Activated T-cell treated with anti-CD3 and anti-CD28 coated beads, Interleukin-2, amount 50 U/mL, for 72 hours (primary cell): ENCODE data around the gene NEGR1. TPM values are rescaled to one million over a fixed set of nuclear protein-coding genes. Genes with fewer than 3 reads are reported as not detected.

Experiments used
- ATAC-seq, 2 donors: fragments of 150-1000 bp; cut with Tn5 transposase; replicated peaks in 1 of 2; 2 replicates each; pipeline ENCODE4 v1.10.0; 2021; ENCODE audit warnings: moderate library complexity in 2 of 2, mild to moderate bottlenecking in 1 of 2
- DNase-seq, 2 donors: peaks; one replicate each; pipeline ENCODE4 v3.0.0; 2021 to 2022; ENCODE audit warnings: mixed read lengths in 1 of 2
- H3K27ac Mint-ChIP-seq: one replicate; pipeline ENCODE4 v1.8.0; 2022; ENCODE audit warnings: mild to moderate bottlenecking, moderate library complexity, mixed read lengths
- H3K27me3 Mint-ChIP-seq: one replicate; pipeline ENCODE4 v1.8.0; 2022; ENCODE audit warnings: low read depth, mixed read lengths
- H3K36me3 Mint-ChIP-seq, 2 donors: one replicate each; pipeline ENCODE4 v1.8.0; 2022; ENCODE audit warnings: mixed read lengths in 2 of 2, mild to moderate bottlenecking in 1 of 2; ENCODE audit not compliant: insufficient read depth in 2 of 2
- H3K4me1 Mint-ChIP-seq: one replicate; pipeline ENCODE4 v1.8.0; 2022; ENCODE audit warnings: low read depth, mixed read lengths
- H3K4me3 Mint-ChIP-seq, 2 donors: one replicate each; pipeline ENCODE4 v1.8.0; 2022; ENCODE audit warnings: mild to moderate bottlenecking in 2 of 2, mixed read lengths in 2 of 2, moderate library complexity in 2 of 2
- H3K9me3 Mint-ChIP-seq, 2 donors: one replicate each; pipeline ENCODE4 v1.8.0; 2022; ENCODE audit warnings: mixed read lengths in 2 of 2
- total RNA-seq, 2 donors: library from RNA; stranded (reverse); gene quantifications; one replicate each; pipeline ENCODE4 v1.2.3, GENCODE V29; 2022

Gene NEGR1
- total RNA-seq, 2 donors from 2014 or later: 0.24 TPM; not detected in 1

DNA sequence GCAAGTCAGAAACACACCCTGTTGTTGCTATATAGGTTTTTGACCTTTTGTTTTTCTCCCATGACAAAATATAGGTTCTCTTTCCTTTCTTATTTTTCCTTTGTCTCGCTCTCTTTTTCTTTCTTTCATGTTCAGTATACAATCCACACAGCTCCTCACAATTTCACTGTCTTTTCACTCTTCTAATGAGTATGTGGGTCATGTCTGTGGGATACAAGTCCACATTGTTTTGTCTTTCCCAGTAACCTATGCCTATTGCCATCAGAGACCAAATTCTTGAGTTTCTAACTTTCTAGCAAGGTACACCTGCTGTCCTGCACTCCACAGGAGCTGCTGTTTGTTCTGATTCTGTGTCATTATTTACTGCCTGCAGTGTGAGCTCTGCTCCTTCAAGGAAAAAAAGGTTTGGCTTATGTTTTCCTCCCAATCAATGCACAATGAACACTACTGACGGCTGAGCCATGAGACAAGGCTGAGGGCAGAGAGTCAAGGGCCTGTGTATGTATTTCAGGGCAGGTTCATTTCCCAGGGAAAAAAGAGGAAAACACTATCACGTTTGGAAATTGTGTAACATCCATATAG is 453.8 kb downstream of the NEGR1 start:
- H3K4me3 Mint-ChIP-seq: no peak overlapping the region
- no peaks in the 10 kb centered on the region for H3K36me3 Mint-ChIP-seq
- H3K27me3 Mint-ChIP-seq: no peaks in the 10 kb centered on the region
- no peaks in the 10 kb centered on the region for H3K4me1 Mint-ChIP-seq
- peaks cover 0 to 11% of the 10 kb centered on the region in 2 donors for H3K9me3 Mint-ChIP-seq
- DNase-seq (no peak), ATAC-seq (no peak)
- H3K27ac Mint-ChIP-seq: no peak overlapping the region

DNA sequence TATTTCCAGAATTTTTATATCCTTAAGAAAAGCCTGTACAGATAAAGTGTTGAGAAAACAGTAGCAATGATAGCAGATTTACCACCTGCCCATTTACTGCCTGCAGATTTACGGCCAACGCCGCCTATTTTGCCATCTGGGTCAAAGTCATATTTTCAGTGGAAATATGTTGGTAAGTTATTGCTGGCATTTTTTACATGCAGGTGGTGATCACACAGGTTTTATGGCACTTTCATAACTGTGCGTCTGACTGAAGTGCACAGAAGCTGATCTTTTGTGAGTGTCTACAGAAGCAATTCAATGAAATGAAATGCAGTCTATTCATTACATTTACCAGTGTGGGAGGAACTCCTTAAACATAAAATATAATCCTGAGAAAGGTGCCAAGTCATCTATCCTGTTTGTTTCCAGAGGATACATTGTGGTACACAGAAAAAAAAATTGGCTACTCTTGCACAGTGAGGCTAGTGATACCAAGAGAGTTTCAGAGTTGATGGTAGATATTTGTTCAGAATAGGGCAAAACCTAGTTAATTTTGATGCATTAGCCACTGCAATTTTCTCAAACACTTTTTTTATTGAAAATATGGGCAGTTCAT is 458.5 kb downstream of the NEGR1 start:
- no peak overlapping the region for H3K4me3 Mint-ChIP-seq
- no peaks in the 10 kb centered on the region for H3K4me1 Mint-ChIP-seq
- no peak overlapping the region for H3K27ac Mint-ChIP-seq
- H3K36me3 Mint-ChIP-seq: no peaks in the 10 kb centered on the region
- no peaks in the 10 kb centered on the region for H3K27me3 Mint-ChIP-seq
- peaks cover 2 to 7% of the 10 kb centered on the region in 2 donors for H3K9me3 Mint-ChIP-seq
- no peak for ATAC-seq
- DNase-seq: no peak

DNA sequence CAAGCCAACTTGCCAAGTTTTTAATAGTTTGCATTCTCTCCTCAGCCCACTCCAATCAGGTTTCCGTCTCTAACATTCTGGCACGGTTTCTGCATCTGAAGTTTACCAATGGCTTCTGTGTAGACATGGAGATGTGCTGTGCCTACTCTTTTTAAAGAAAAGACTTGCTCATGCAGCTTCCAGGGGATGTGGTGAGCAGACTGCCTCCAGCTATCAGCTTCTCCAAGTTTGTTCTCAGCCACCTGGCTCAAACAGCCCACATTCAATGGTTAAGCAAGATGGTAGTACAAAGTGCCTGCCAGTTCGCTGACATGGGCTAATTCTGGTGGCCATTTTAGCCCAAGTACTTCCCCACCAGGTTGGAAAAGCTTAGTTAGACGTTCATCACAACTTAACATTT is 465.3 kb downstream of the NEGR1 start:
- no peak overlapping the region for H3K4me3 Mint-ChIP-seq
- no peaks in the 10 kb centered on the region for H3K4me1 Mint-ChIP-seq
- ATAC-seq: no peak
- H3K27me3 Mint-ChIP-seq: no peaks in the 10 kb centered on the region
- no peak overlapping the region for H3K27ac Mint-ChIP-seq
- DNase-seq: no peak
- peaks cover 5 to 10% of the 10 kb centered on the region in 2 donors for H3K9me3 Mint-ChIP-seq
- peaks cover 0 to 2% of the 10 kb centered on the region in 2 donors for H3K36me3 Mint-ChIP-seq

DNA sequence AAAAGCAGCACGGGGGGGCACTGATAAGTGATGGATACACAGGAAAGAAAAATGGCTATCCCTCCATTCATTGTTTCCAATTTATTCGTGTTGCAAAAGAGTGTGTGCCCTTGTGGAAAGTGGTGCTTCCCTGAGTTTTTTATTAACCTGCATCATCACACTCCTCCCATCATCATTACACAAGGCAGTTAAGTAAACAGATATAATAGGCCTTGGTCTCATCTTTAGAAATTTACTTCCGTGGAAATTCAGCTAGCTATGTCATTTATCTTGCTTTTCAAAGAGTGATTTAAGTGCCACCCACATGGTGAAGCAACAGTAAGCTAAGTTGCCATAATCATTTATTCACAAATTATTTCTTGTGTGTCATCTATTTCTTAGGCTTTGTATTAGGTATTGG is 473.3 kb downstream of the NEGR1 start:
- ATAC-seq: no peak
- H3K27me3 Mint-ChIP-seq: no peaks in the 10 kb centered on the region
- no peak overlapping the region for H3K27ac Mint-ChIP-seq

GRCh38 chr1:71804140-71804539 is 478.2 kb downstream of the NEGR1 start:
- Mint-ChIP-seq H3K4me1 (no peaks in the 10 kb centered on the region), H3K4me3 (no peak overlapping the region)

More for the DNA sequence above, 473.3 kb downstream of the NEGR1 start:
- Mint-ChIP-seq H3K4me3 (no peak overlapping the region), H3K36me3 (no peaks in the 10 kb centered on the region), H3K9me3 (peaks cover 0 to 6% of the 10 kb centered on the region in 2 donors), H3K4me1 (no peaks in the 10 kb centered on the region)
- no peak for DNase-seq

DNA sequence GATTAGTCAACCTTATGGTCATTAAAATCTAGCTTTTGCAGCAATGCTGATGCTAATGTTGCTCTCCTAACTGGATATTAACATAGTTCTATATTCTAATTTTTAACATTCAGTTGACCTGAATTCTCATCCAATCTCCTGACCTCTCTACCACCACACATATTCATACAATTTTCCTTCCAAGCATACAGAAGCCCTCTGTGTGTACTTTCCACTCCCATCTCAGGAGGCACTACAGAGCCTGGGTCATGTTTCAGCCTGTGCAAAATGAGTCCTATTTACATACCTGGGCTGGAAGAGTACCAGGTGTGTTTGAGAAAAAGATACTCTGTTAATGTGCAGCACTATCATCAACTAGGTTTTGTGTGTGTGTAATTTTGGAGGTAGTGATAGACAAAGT is 486.3 kb downstream of the NEGR1 start:
- H3K4me1 Mint-ChIP-seq: no peaks in the 10 kb centered on the region
- H3K27ac Mint-ChIP-seq: no peak overlapping the region
- no peaks in the 10 kb centered on the region for H3K27me3 Mint-ChIP-seq
- no peaks in the 10 kb centered on the region for H3K36me3 Mint-ChIP-seq
- H3K9me3 Mint-ChIP-seq: peaks cover 0 to 1% of the 10 kb centered on the region in 2 donors
- DNase-seq (no peak), ATAC-seq (no peak)
- no peak overlapping the region for H3K4me3 Mint-ChIP-seq

More at GRCh38 chr1:71804140-71804539, 478.2 kb downstream of the NEGR1 start:
- no peak for ATAC-seq
- H3K36me3 Mint-ChIP-seq: no peaks in the 10 kb centered on the region
- no peak overlapping the region for H3K27ac Mint-ChIP-seq
- H3K27me3 Mint-ChIP-seq: no peaks in the 10 kb centered on the region
- peaks cover 1 to 6% of the 10 kb centered on the region in 2 donors for H3K9me3 Mint-ChIP-seq
- DNase-seq: no peak

- Mint-ChIP-seq H3K4me3 (no peak overlapping the region), H3K27me3 (no peaks in the 10 kb centered on the region), H3K36me3 (no peaks in the 10 kb centered on the region), H3K27ac (no peak overlapping the region), H3K4me1 (no peaks in the 10 kb centered on the region), H3K9me3 (no peaks in the 10 kb centered on the region)
- no peak for DNase-seq
- ATAC-seq: no peak
Measured at GRCh38 chr1:71792264-71792663, 490.1 kb downstream of the NEGR1 start.

DNA sequence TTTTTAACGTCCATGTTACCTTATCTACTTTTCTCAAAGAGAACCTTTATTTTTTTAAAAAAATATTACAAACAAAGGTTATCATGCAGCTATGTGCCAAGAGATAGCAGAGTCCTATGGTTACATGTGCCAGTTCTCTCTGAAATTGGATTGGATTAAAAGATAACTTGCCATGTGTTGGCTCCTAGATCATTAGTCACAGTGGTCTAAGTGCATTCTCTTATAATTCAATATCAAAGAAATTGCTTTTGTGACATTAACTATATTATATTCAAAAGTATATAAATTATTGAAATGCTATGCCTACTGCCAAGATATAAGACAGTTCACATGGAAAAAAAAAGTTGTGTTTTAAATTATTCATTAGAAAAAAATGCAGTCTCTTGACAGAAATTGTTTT is 494.2 kb downstream of the NEGR1 start:
- DNase-seq (no peak), ATAC-seq (no peak)
- Mint-ChIP-seq H3K4me1 (no peaks in the 10 kb centered on the region), H3K27ac (no peak overlapping the region), H3K36me3 (no peaks in the 10 kb centered on the region), H3K4me3 (no peak overlapping the region), H3K9me3 (no peaks in the 10 kb centered on the region), H3K27me3 (no peaks in the 10 kb centered on the region)

GRCh38 chr1:71787699-71788098 is 494.6 kb downstream of the NEGR1 start:
- H3K36me3 Mint-ChIP-seq: no peaks in the 10 kb centered on the region

DNA sequence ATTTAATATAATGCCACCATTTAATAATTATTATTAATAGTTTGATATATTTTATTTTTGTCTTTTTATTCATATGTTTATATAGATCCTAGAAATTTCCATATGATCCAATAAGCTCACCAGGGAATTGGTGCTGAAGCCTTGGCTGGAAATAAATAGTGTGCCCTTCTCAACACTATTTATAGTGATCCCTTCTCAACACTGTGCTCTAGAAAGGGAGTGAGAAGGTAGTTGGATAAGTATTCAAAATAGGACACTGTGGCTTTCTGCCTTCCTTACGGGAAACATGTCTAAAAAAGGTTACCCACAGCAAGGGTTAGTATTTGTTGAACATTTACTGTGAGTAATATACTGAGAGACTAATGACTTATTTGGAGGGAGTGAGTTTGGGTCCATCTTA is 496.1 kb downstream of the NEGR1 start:
- Mint-ChIP-seq H3K27me3 (no peaks in the 10 kb centered on the region), H3K4me3 (no peak overlapping the region), H3K4me1 (no peaks in the 10 kb centered on the region), H3K36me3 (no peaks in the 10 kb centered on the region), H3K9me3 (no peaks in the 10 kb centered on the region), H3K27ac (no peak overlapping the region)
- ATAC-seq: no peak
- DNase-seq: no peak

More at GRCh38 chr1:71787699-71788098, 494.6 kb downstream of the NEGR1 start:
- no peak for ATAC-seq
- H3K27ac Mint-ChIP-seq: no peak overlapping the region
- no peaks in the 10 kb centered on the region for H3K27me3 Mint-ChIP-seq
- H3K4me3 Mint-ChIP-seq: no peak overlapping the region
- no peaks in the 10 kb centered on the region for H3K9me3 Mint-ChIP-seq
- DNase-seq: no peak
- no peaks in the 10 kb centered on the region for H3K4me1 Mint-ChIP-seq

DNA sequence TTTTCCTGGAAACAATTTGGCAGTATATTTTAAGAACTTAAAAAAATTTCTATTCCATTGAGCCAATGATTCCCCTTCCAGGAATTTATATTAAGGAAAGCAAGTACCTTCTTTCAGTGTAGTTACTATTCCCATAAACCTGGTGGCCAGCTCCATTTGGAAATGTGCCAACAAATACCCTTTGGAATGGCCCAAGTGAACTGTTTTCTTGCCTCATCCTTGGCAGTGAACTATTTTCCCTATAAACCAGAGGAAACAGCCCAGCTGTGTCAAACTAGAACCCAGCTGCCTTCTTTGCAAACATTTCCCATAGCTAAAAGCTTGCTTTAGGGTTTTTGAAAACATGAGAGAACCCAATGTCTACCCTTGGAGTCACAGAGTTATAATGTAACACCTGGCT is 496.9 kb downstream of the NEGR1 start:
- DNase-seq (no peak), ATAC-seq (no peak)
- Mint-ChIP-seq H3K36me3 (no peaks in the 10 kb centered on the region), H3K4me1 (no peaks in the 10 kb centered on the region), H3K27ac (no peak overlapping the region), H3K9me3 (no peaks in the 10 kb centered on the region), H3K27me3 (no peaks in the 10 kb centered on the region), H3K4me3 (no peak overlapping the region)

- Mint-ChIP-seq H3K4me1 (no peaks in the 10 kb centered on the region), H3K36me3 (no peaks in the 10 kb centered on the region), H3K9me3 (no peaks in the 10 kb centered on the region), H3K27me3 (no peaks in the 10 kb centered on the region), H3K4me3 (no peak overlapping the region), H3K27ac (no peak overlapping the region)
- DNase-seq (no peak), ATAC-seq (no peak)
Measured at GRCh38 chr1:71785000-71785399, 497.3 kb downstream of the NEGR1 start.

GRCh38 chr1:71784241-71784640 is 498.1 kb downstream of the NEGR1 start:
- Mint-ChIP-seq H3K9me3 (no peaks in the 10 kb centered on the region), H3K27me3 (no peaks in the 10 kb centered on the region)

DNA sequence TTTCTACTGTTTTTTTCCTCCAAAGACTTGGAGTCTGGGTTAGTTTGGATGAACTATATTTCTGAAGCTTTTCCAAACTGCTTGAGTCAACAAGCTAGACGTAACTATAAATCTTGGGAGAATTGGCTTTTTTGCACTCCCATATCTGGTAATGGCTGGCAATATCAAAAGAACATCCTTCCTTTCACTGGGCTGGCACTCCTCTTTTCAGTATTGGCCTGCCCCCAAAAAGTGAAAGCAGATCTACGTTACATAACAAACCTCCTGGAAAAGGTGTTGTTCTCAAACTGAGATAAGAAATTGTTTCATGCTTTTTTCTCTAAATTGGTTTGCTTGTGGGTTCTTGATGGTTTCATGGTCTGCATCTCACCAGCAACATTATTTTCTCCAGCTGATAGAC is 499.3 kb downstream of the NEGR1 start:
- H3K36me3 Mint-ChIP-seq: no peaks in the 10 kb centered on the region
- H3K9me3 Mint-ChIP-seq: no peaks in the 10 kb centered on the region
- DNase-seq: no peak
- H3K4me1 Mint-ChIP-seq: no peaks in the 10 kb centered on the region
- no peak for ATAC-seq
- H3K4me3 Mint-ChIP-seq: no peak overlapping the region
- H3K27me3 Mint-ChIP-seq: no peaks in the 10 kb centered on the region
- no peak overlapping the region for H3K27ac Mint-ChIP-seq

More at GRCh38 chr1:71784241-71784640, 498.1 kb downstream of the NEGR1 start:
- no peak overlapping the region for H3K4me3 Mint-ChIP-seq
- H3K27ac Mint-ChIP-seq: no peak overlapping the region
- H3K36me3 Mint-ChIP-seq: no peaks in the 10 kb centered on the region
- no peaks in the 10 kb centered on the region for H3K4me1 Mint-ChIP-seq
- no peak for ATAC-seq
- DNase-seq: no peak
